ENCODE data around the gene ZCCHC8. TPM values are rescaled to one million over a fixed set of nuclear protein-coding genes. Genes with fewer than 3 reads are reported as not detected.

The ZCCHC8 gene
- total RNA-seq (2022) (37.5 and 40.1 TPM in 2 replicates), Bru-seq, nascent RNA (percentile 88 among the genes with signal in this experiment), BruChase-seq, experiment 1, labeled RNA remaining after a 2-hour chase (percentile 93 among the genes with signal in this experiment), BruChase-seq, experiment 2, labeled RNA remaining after a 6-hour chase (percentile 88 among the genes with signal in this experiment)
- long read RNA-seq, transcript ZCCHC8-210 (14 exons, 2,955 nt): major isoform, 7 of 12 reads
- long read RNA-seq, partial matches to known transcripts: 0 of 12 reads
- long read RNA-seq, other reads (novel, unspliced or antisense): 5 of 12 reads

- Mint-ChIP-seq H3K9me3 (ENCODE audit: unreplicated experiment) (no peaks in the 10 kb centered on the region), H3K4me1 (ENCODE audit: low read depth, unreplicated experiment) (peaks cover 6% of the 10 kb centered on the region), H3K27me3 (ENCODE audit: insufficient read depth, unreplicated experiment) (no peaks in the 10 kb centered on the region), H3K36me3 (ENCODE audit: insufficient read depth, unreplicated experiment) (peaks cover 82% of the 10 kb centered on the region), H3K27ac (ENCODE audit: unreplicated experiment) (peak within 1 kb of the TSS; percentile 99), H3K4me3 (ENCODE audit: unreplicated experiment) (peak within 1 kb of the TSS; percentile 95)
- TF ChIP-seq CTCF (IDR thresholded peaks at IDR 0.05; ENCODE audit: insufficient read depth in 1 of 2, low read depth in 1 of 2, low read length in 1 of 2, severe bottlenecking in 1 of 2, unreplicated experiment in 1 of 2): peak in 1 of 2 experiments; percentile 18
- CTCF ChIA-PET: interaction anchor here (0.5 to 1.8 kb wide), 7 partner anchors 9 to 807 kb away, joined by 3 to 27 read pairs (median 4); partner anchors contain the start of genes KNTC1 and RSRC2
- Histone ChIP-seq H3K9me3 (no peaks in the 10 kb centered on the region), H3K36me3 (ENCODE audit: control insufficient read depth, insufficient read depth, low read length) (peaks cover 2% of the 10 kb centered on the region; the same call in 1 of the 2 replicates), H3K4me3 (ENCODE audit: low read depth, low read length) (peak within 1 kb of the TSS; percentile 74), H3K4me1 (0 out of 2 replicates have a peak, but pooled peaks cover 8% of the 10 kb centered on the region), H3K27me3 (replicated peaks; ENCODE audit: control insufficient read depth, insufficient read depth, low read length) (no peaks in the 10 kb centered on the region)
- BruUV-seq (replicated peaks): TSS peak; percentile 67
- peak; percentile 98 for DNase-seq
- POLR2A ChIA-PET: interaction anchor here (0.6 to 2.2 kb wide), 17 partner anchors 9 to 275 kb away, joined by 3 to 48 read pairs (median 5); partner anchors contain the start of genes DIABLO, KNTC1 and RSRC2
- intact Hi-C loops (cut with micrococcal nuclease; ENCODE audit: unreplicated experiment): loop anchor here (1.0 kb wide), 1 partner anchor 26 kb away; the partner anchor contains the start of gene KNTC1
Observed at GRCh38 chr12:122500685-122501488, at the start of gene ZCCHC8. ZCCHC8 (minus strand) TSS chr12:122500932; CDS start chr12:122500840, 92 bp downstream.

GRCh38 chr12:122547330-122547729 lies 46.6 kb upstream of the ZCCHC8 start:
- no peaks in the 10 kb centered on the region for H3K9me3 Mint-ChIP-seq (ENCODE audit: unreplicated experiment)
- POLR2A ChIA-PET: no interaction called here
- H3K4me3 ChIP-seq (ENCODE audit: low read depth, low read length): no peak overlapping the region
- H3K36me3 Mint-ChIP-seq (ENCODE audit: insufficient read depth, unreplicated experiment): peaks cover 60% of the 10 kb centered on the region
- CTCF ChIA-PET: no interaction called here
- H3K27me3 Mint-ChIP-seq (ENCODE audit: insufficient read depth, unreplicated experiment): no peaks in the 10 kb centered on the region
- no peaks in the 10 kb centered on the region for H3K9me3 ChIP-seq
- no peak overlapping the region for H3K4me3 Mint-ChIP-seq (ENCODE audit: unreplicated experiment)
- intact Hi-C loops (cut with micrococcal nuclease; ENCODE audit: unreplicated experiment): no loop called here
- no TSS peak for BruUV-seq (replicated peaks)
- no peaks in the 10 kb centered on the region; the same call in 1 of the 2 replicates for H3K36me3 ChIP-seq (ENCODE audit: control insufficient read depth, insufficient read depth, low read length)
- no peak for TF ChIP-seq CTCF (IDR thresholded peaks at IDR 0.05; ENCODE audit: insufficient read depth in 1 of 2, low read depth in 1 of 2, low read length in 1 of 2, severe bottlenecking in 1 of 2, unreplicated experiment in 1 of 2)
- no peak overlapping the region for H3K27ac Mint-ChIP-seq (ENCODE audit: unreplicated experiment)
- H3K4me1 Mint-ChIP-seq (ENCODE audit: low read depth, unreplicated experiment): no peaks in the 10 kb centered on the region
- no peaks in the 10 kb centered on the region for H3K27me3 ChIP-seq (replicated peaks; ENCODE audit: control insufficient read depth, insufficient read depth, low read length)
- no peak for DNase-seq
- no peaks in the 10 kb centered on the region for H3K4me1 ChIP-seq

GRCh38 chr12:122545855-122546254 lies 45.1 kb upstream of the ZCCHC8 start:
- no peaks in the 10 kb centered on the region for H3K27me3 ChIP-seq (replicated peaks; ENCODE audit: control insufficient read depth, insufficient read depth, low read length)
- TF ChIP-seq CTCF (IDR thresholded peaks at IDR 0.05; ENCODE audit: insufficient read depth in 1 of 2, low read depth in 1 of 2, low read length in 1 of 2, severe bottlenecking in 1 of 2, unreplicated experiment in 1 of 2): no peak
- intact Hi-C loops (cut with micrococcal nuclease; ENCODE audit: unreplicated experiment): no loop called here
- Mint-ChIP-seq H3K27me3 (ENCODE audit: insufficient read depth, unreplicated experiment) (no peaks in the 10 kb centered on the region), H3K9me3 (ENCODE audit: unreplicated experiment) (no peaks in the 10 kb centered on the region), H3K4me1 (ENCODE audit: low read depth, unreplicated experiment) (no peaks in the 10 kb centered on the region), H3K4me3 (ENCODE audit: unreplicated experiment) (no peak overlapping the region), H3K27ac (ENCODE audit: unreplicated experiment) (no peak overlapping the region), H3K36me3 (ENCODE audit: insufficient read depth, unreplicated experiment) (peaks cover 52% of the 10 kb centered on the region)
- H3K36me3 ChIP-seq (ENCODE audit: control insufficient read depth, insufficient read depth, low read length): no peaks in the 10 kb centered on the region; the same call in 1 of the 2 replicates
- no TSS peak for BruUV-seq (replicated peaks)
- POLR2A ChIA-PET: no interaction called here
- no peaks in the 10 kb centered on the region for H3K4me1 ChIP-seq
- no peaks in the 10 kb centered on the region for H3K9me3 ChIP-seq
- no peak overlapping the region for H3K4me3 ChIP-seq (ENCODE audit: low read depth, low read length)
- no peak for DNase-seq
- CTCF ChIA-PET: no interaction called here

Measured in Caco-2 (cell line).